ENCODE measurements around the gene GGTA1.

The GGTA1 gene

GRCh38 chr9:121498487-121499176 is 1.0 kb downstream of the GGTA1 start:
- peak overlapping the region; percentile 73 to 78 for H3K4me3 ChIP-seq (ENCODE audit: low read depth in 1 of 2, low read length in 2 of 2)
- peaks cover 0 to 15% of the 10 kb centered on the region in 2 donors for H3K4me1 ChIP-seq (ENCODE audit: control insufficient read depth in 1 of 2, insufficient read depth in 2 of 2, low read length in 2 of 2)
- no peaks in the 10 kb centered on the region for H3K27me3 ChIP-seq (ENCODE audit: low read depth, low read length)
- peaks cover 0 to 5% of the 10 kb centered on the region in 2 donors for H3K9me3 ChIP-seq (ENCODE audit: control insufficient read depth in 1 of 2, low read length in 2 of 2)
- H3K36me3 ChIP-seq (ENCODE audit: control insufficient read depth in 1 of 2, insufficient read depth in 2 of 2, low read length in 2 of 2) = no peaks in the 10 kb centered on the region
- no peak overlapping the region for H3K27ac ChIP-seq (ENCODE audit: low read length)

DNA sequence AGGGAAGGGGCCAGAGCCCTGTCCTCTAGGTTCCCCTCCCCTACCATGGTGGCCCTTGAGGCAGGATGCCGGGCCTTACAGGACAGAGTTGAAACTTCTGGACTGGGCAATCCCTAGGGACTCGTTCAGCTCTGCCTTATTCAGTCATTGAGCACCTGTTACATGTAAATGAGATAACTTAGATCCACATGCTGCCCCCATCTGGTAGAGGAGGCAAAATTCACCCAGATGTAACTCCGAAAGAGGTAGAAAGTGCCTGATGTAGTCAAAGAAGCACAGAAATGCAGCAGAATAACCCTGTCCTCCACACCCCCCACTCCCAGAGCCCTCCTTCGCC is 1.5 kb downstream of the GGTA1 start:
- H3K4me1 ChIP-seq (ENCODE audit: control insufficient read depth in 1 of 2, insufficient read depth in 2 of 2, low read length in 2 of 2) = peaks cover 0 to 15% of the 10 kb centered on the region in 2 donors
- no peak overlapping the region for H3K27ac ChIP-seq (ENCODE audit: low read length)
- peak overlapping the region; percentile 73 to 78 for H3K4me3 ChIP-seq (ENCODE audit: low read depth in 1 of 2, low read length in 2 of 2)
- no peaks in the 10 kb centered on the region for H3K36me3 ChIP-seq (ENCODE audit: control insufficient read depth in 1 of 2, insufficient read depth in 2 of 2, low read length in 2 of 2)
- no peaks in the 10 kb centered on the region for H3K27me3 ChIP-seq (ENCODE audit: low read depth, low read length)
- peaks cover 0 to 5% of the 10 kb centered on the region in 2 donors for H3K9me3 ChIP-seq (ENCODE audit: control insufficient read depth in 1 of 2, low read length in 2 of 2)

DNA sequence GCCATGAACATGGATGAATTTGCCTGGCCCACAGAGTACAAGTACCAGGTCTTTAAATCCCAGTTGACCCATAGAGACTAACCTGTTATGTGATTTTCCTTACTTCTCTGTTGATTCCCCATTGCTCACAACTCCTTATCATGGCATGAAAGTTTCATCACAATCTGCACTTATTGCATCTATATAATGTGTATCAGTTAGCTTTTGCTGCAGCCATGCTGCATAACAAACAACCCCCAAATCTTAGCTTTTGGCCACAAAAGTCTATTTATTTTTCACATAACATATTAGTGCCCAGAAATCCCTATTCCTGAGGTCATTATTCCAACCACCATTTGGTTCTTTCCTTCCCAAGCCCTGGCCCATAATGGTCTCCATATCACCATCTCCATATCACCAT is 3.7 kb downstream of the GGTA1 start:
- Histone ChIP-seq H3K27me3 (ENCODE audit: low read depth, low read length) (no peaks in the 10 kb centered on the region), H3K27ac (ENCODE audit: low read length) (no peak overlapping the region), H3K36me3 (ENCODE audit: control insufficient read depth in 1 of 2, insufficient read depth in 2 of 2, low read length in 2 of 2) (no peaks in the 10 kb centered on the region), H3K4me3 (ENCODE audit: low read depth in 1 of 2, low read length in 2 of 2) (no peak overlapping the region), H3K4me1 (ENCODE audit: control insufficient read depth in 1 of 2, insufficient read depth in 2 of 2, low read length in 2 of 2) (peaks cover 0 to 15% of the 10 kb centered on the region in 2 donors), H3K9me3 (ENCODE audit: control insufficient read depth in 1 of 2, low read length in 2 of 2) (peaks cover 0 to 5% of the 10 kb centered on the region in 2 donors)

GRCh38 chr9:121494192-121494591 is 5.5 kb downstream of the GGTA1 start:
- H3K4me1 ChIP-seq (ENCODE audit: control insufficient read depth in 1 of 2, insufficient read depth in 2 of 2, low read length in 2 of 2) = peaks cover 0 to 12% of the 10 kb centered on the region in 2 donors
- H3K9me3 ChIP-seq (ENCODE audit: control insufficient read depth in 1 of 2, low read length in 2 of 2) = peaks cover 0 to 5% of the 10 kb centered on the region in 2 donors
- H3K27ac ChIP-seq (ENCODE audit: low read length) = no peak overlapping the region
- no peak overlapping the region for H3K4me3 ChIP-seq (ENCODE audit: low read depth in 1 of 2, low read length in 2 of 2)
- H3K36me3 ChIP-seq (ENCODE audit: control insufficient read depth in 1 of 2, insufficient read depth in 2 of 2, low read length in 2 of 2) = no peaks in the 10 kb centered on the region
- H3K27me3 ChIP-seq (ENCODE audit: low read depth, low read length) = no peaks in the 10 kb centered on the region

DNA sequence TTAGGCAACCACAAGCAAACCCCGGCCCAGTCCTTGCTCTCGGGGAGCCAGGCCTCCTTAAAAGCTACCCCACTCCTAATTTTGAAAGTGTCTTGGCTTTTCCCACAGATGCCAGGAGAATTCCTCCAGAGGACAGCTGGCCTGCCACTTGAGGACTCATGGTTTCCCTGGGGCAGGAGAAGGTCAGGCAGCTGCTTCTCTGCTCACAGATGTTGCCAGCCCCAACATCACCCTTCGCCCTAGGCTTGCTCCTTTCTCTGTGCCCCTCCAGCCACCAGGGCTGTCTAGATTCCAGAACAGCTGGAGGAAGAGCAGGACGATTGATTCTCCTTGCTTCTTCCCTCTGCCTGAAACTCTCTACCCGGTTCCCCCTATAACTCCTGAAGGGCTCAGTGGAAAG is 8.5 kb downstream of the GGTA1 start:
- no peaks in the 10 kb centered on the region for H3K27me3 ChIP-seq (ENCODE audit: low read depth, low read length)
- H3K27ac ChIP-seq (ENCODE audit: low read length) = no peak overlapping the region
- no peak overlapping the region for H3K4me3 ChIP-seq (ENCODE audit: low read depth in 1 of 2, low read length in 2 of 2)
- H3K9me3 ChIP-seq (ENCODE audit: control insufficient read depth in 1 of 2, low read length in 2 of 2) = peaks cover 0 to 4% of the 10 kb centered on the region in 2 donors
- no peaks in the 10 kb centered on the region for H3K36me3 ChIP-seq (ENCODE audit: control insufficient read depth in 1 of 2, insufficient read depth in 2 of 2, low read length in 2 of 2)
- peaks cover 0 to 8% of the 10 kb centered on the region in 2 donors for H3K4me1 ChIP-seq (ENCODE audit: control insufficient read depth in 1 of 2, insufficient read depth in 2 of 2, low read length in 2 of 2)

- Histone ChIP-seq H3K27me3 (ENCODE audit: low read depth, low read length) (no peaks in the 10 kb centered on the region), H3K9me3 (ENCODE audit: control insufficient read depth in 1 of 2, low read length in 2 of 2) (no peaks in the 10 kb centered on the region), H3K4me1 (ENCODE audit: control insufficient read depth in 1 of 2, insufficient read depth in 2 of 2, low read length in 2 of 2) (peaks cover 0 to 24% of the 10 kb centered on the region in 2 donors), H3K27ac (ENCODE audit: low read length) (no peak overlapping the region), H3K4me3 (ENCODE audit: low read depth in 1 of 2, low read length in 2 of 2) (no peak overlapping the region), H3K36me3 (ENCODE audit: control insufficient read depth in 1 of 2, insufficient read depth in 2 of 2, low read length in 2 of 2) (no peaks in the 10 kb centered on the region)
These were observed 10.3 kb downstream of the GGTA1 start for GRCh38 chr9:121489344-121489743.

- peaks cover 0 to 30% of the 10 kb centered on the region in 2 donors for H3K4me1 ChIP-seq (ENCODE audit: control insufficient read depth in 1 of 2, insufficient read depth in 2 of 2, low read length in 2 of 2)
- H3K27ac ChIP-seq (ENCODE audit: low read length) = no peak overlapping the region
- no peaks in the 10 kb centered on the region for H3K27me3 ChIP-seq (ENCODE audit: low read depth, low read length)
- no peaks in the 10 kb centered on the region for H3K9me3 ChIP-seq (ENCODE audit: control insufficient read depth in 1 of 2, low read length in 2 of 2)
- H3K36me3 ChIP-seq (ENCODE audit: control insufficient read depth in 1 of 2, insufficient read depth in 2 of 2, low read length in 2 of 2) = no peaks in the 10 kb centered on the region
- no peak overlapping the region for H3K4me3 ChIP-seq (ENCODE audit: low read depth in 1 of 2, low read length in 2 of 2)
These were observed 13.6 kb downstream of the GGTA1 start for GRCh38 chr9:121486043-121486442.

- Histone ChIP-seq H3K27ac (ENCODE audit: low read length) (no peak overlapping the region), H3K27me3 (ENCODE audit: low read depth, low read length) (no peaks in the 10 kb centered on the region), H3K4me1 (ENCODE audit: control insufficient read depth in 1 of 2, insufficient read depth in 2 of 2, low read length in 2 of 2) (peaks cover 0 to 30% of the 10 kb centered on the region in 2 donors), H3K4me3 (ENCODE audit: low read depth in 1 of 2, low read length in 2 of 2) (no peak overlapping the region), H3K9me3 (ENCODE audit: control insufficient read depth in 1 of 2, low read length in 2 of 2) (no peaks in the 10 kb centered on the region), H3K36me3 (ENCODE audit: control insufficient read depth in 1 of 2, insufficient read depth in 2 of 2, low read length in 2 of 2) (no peaks in the 10 kb centered on the region)
These were observed 14.0 kb downstream of the GGTA1 start for GRCh38 chr9:121485623-121486022.

DNA sequence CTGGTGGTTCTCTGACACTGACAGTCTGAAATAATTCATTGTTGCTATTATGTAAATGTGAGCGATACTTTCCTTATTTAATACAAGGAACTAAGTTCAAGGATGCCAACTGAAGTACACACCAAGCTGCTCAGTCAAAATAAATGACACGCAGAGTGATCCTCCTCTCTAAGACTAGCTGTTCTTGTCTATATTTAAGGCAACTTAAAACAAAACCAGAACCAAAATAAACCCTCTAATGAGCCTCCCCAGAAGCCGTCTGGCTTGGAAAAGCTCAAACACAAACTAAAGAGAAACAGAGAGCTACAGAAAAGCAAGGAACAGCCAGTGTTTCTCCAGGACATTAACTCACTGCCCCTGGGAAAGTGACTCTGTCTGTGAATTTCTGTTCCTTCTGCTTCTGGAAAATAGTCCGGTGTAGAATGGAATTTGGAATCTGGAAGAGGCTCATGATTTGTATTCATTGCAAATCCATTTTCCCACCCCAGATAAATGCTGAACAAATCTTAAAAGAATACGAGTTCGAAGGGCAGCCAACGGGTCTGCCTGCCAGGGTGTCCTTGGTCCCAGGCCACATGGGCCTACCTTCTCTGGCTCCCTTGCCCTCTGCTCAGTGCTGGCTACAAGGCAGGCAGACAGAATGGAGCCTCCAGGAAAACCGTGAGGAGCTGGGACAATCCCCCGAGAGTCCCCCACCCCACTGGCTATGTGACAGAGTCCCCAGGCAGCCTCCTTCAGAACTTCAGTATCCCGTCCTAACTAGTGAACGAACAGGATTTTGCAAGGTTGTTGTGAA is 14.8 kb downstream of the GGTA1 start:
- Histone ChIP-seq H3K4me1 (ENCODE audit: control insufficient read depth in 1 of 2, insufficient read depth in 2 of 2, low read length in 2 of 2) (peaks cover 0 to 31% of the 10 kb centered on the region in 2 donors), H3K27me3 (ENCODE audit: low read depth, low read length) (no peaks in the 10 kb centered on the region), H3K36me3 (ENCODE audit: control insufficient read depth in 1 of 2, insufficient read depth in 2 of 2, low read length in 2 of 2) (no peaks in the 10 kb centered on the region), H3K9me3 (ENCODE audit: control insufficient read depth in 1 of 2, low read length in 2 of 2) (no peaks in the 10 kb centered on the region), H3K4me3 (ENCODE audit: low read depth in 1 of 2, low read length in 2 of 2) (no peak overlapping the region), H3K27ac (ENCODE audit: low read length) (peak overlapping the region; percentile 35)

- Histone ChIP-seq H3K27me3 (ENCODE audit: low read depth, low read length) (no peaks in the 10 kb centered on the region), H3K9me3 (ENCODE audit: control insufficient read depth in 1 of 2, low read length in 2 of 2) (no peaks in the 10 kb centered on the region), H3K4me3 (ENCODE audit: low read depth in 1 of 2, low read length in 2 of 2) (no peak overlapping the region), H3K36me3 (ENCODE audit: control insufficient read depth in 1 of 2, insufficient read depth in 2 of 2, low read length in 2 of 2) (no peaks in the 10 kb centered on the region), H3K4me1 (ENCODE audit: control insufficient read depth in 1 of 2, insufficient read depth in 2 of 2, low read length in 2 of 2) (peaks cover 0 to 43% of the 10 kb centered on the region in 2 donors), H3K27ac (ENCODE audit: low read length) (no peak overlapping the region)
These were observed 16.1 kb downstream of the GGTA1 start for GRCh38 chr9:121483473-121484031.

- Histone ChIP-seq H3K4me1 (ENCODE audit: control insufficient read depth in 1 of 2, insufficient read depth in 2 of 2, low read length in 2 of 2) (peaks cover 0 to 49% of the 10 kb centered on the region in 2 donors), H3K36me3 (ENCODE audit: control insufficient read depth in 1 of 2, insufficient read depth in 2 of 2, low read length in 2 of 2) (no peaks in the 10 kb centered on the region), H3K27me3 (ENCODE audit: low read depth, low read length) (no peaks in the 10 kb centered on the region)
These were observed 16.6 kb downstream of the GGTA1 start for GRCh38 chr9:121483049-121483448.

More at GRCh38 chr9:121483049-121483448, 16.6 kb downstream of the GGTA1 start:
- Histone ChIP-seq H3K27ac (ENCODE audit: low read length) (no peak overlapping the region), H3K9me3 (ENCODE audit: control insufficient read depth in 1 of 2, low read length in 2 of 2) (no peaks in the 10 kb centered on the region), H3K4me3 (ENCODE audit: low read depth in 1 of 2, low read length in 2 of 2) (no peak overlapping the region)
